GM12873 (cell line): ENCODE results near the gene CDKN2B-AS1.

Experiments
- TF ChIP-seq, protein P1 (sequence below): IDR thresholded peaks from 2 replicates; pipeline ENCODE4 v1.5.1; 2012; ENCODE audit warnings: low read depth, mild to moderate bottlenecking, moderate library complexity, low read length, control low read depth; ENCODE audit not compliant: insufficient read depth; ENCODE audit errors: missing control alignments

Gene CDKN2B-AS1

DNA sequence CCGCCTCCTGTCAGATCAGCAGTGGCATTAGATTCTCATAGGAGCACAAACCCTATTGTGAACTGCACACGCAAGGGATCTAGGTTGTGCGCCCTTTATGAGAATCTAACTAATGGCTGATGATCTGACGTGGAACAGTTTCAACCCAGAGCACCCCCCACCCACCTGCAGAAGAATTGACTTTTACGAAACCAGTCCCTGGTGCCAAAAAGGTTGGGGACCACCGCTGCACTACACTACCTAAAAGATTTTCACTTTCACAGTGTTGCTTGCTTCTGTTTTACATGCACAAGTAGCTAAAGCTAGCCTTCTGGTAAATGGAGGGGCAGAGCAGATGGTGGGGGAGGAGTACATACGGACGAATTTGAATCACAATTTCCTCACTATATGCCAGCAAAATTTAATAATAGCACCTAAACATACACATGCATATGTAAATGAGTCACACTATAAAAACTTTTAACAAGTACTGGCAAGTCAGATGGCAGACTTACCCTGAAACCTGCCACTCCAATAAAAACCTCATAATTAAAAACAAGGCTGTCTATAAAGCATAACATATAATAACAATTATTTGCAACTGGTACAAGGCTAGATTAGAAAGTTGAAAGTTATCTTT, 38.5 kb downstream of the CDKN2B-AS1 start:
- TF ChIP-seq, protein P1, sequence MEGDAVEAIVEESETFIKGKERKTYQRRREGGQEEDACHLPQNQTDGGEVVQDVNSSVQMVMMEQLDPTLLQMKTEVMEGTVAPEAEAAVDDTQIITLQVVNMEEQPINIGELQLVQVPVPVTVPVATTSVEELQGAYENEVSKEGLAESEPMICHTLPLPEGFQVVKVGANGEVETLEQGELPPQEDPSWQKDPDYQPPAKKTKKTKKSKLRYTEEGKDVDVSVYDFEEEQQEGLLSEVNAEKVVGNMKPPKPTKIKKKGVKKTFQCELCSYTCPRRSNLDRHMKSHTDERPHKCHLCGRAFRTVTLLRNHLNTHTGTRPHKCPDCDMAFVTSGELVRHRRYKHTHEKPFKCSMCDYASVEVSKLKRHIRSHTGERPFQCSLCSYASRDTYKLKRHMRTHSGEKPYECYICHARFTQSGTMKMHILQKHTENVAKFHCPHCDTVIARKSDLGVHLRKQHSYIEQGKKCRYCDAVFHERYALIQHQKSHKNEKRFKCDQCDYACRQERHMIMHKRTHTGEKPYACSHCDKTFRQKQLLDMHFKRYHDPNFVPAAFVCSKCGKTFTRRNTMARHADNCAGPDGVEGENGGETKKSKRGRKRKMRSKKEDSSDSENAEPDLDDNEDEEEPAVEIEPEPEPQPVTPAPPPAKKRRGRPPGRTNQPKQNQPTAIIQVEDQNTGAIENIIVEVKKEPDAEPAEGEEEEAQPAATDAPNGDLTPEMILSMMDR, result no peak

DNA sequence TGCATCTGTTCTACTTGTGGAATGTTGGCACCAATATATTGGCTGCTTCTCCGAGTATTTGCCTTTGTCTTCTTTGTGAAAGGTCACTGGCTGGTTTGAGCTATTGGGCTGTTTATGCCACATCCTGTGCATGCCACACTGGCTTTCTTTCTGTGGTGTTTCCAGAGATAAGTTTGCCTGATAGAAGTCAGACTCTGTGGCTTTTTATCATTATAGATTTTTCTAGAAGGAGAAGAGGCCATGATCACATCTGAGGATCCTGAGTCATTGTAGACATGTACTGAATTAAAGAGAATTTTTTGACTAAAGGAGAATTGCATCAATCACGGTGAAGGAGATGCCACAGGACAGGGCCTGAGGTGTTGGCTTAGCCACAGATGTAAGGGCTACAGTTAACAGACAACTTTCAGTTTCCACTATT, 41.0 kb downstream of the CDKN2B-AS1 start:
- TF ChIP-seq, protein P1, result no peak

DNA sequence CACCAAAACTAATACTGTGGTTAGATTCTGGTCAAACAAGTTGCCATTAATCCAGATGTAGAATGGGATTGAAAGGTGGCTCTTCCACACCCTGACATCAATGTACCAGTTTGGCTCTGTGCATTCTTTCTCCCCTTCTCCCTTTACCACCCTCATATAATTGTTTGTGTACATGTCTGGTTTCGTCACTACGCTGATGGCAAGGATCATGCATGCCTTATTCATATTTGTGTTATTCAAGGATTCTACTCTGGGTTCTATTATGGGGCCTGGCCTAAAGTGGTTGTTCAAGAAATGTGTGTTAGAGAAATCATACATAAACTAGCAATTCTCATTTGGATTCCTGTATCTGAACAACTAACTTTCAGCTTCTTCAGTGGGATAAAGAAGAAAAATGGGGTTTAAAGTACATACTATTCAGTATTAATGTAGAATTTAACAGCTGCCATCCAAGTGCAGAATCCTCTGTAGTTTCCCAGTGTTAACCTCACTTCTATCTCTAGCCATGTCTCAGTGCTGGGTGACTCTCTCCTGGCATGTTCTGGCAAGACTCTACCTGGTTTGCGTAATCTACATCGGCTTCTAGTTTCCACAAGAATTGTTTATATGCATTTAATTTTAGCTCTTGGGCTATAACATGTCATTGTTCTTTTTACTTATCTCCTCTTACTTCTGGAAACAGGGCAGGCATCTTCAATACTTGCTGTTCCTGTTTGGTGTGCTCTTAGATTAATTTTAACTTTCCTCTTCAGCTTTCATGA, 42.5 kb downstream of the CDKN2B-AS1 start:
- TF ChIP-seq, protein P1, result no peak

DNA sequence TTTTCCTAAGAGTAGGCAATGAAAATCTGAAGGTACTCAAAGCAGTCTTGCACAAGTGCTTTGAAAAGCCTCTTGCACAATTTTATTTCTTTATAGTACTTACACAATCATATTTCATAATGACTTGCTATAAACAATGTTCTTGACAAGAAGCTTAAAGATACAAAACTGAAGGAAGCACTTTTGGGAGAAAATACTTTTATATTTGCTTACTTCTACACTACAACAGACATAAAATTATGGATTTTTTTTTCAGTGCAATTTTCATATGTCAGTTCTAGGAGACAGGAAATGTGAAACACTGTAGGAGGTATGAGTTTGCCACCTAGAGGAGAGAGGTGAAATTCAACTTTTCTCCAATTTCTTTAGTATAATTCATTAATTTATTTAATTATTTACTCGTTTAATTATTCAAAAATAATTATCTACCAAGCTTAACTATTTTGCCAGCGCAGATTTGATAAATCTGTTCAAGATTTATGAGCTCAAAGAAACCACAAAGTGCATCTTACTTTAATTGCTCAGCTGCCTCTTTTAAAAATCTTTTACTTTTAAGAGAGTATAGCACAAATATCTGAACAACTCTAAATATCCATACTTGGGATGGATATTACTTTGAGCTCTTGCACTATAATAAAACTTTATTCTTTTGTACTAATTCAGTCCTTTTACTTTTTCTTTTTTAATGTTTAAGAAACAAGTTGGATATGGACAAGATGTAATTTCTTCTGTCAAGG, 43.5 kb downstream of the CDKN2B-AS1 start:
- TF ChIP-seq, protein P1, result peak; percentile 44

DNA sequence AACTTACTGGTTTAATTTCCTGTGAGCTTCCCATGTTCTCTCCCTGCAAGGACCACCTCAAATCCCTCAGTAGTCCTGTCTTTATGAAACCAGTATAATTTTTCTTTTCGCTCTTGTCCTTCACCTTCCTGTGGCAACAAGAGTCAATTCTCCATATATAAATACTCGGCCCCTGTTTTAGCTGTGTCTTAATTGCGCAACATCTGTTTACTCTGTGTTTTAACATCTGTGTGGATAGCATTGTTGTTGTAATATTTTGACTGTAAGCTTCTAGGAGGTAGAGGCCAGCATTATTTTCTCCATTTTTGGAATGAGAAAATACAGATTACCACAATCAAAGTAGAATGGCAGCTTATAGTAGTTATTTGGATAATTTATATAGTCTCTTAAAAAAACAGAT, 44.7 kb downstream of the CDKN2B-AS1 start:
- TF ChIP-seq, protein P1, result no peak

DNA sequence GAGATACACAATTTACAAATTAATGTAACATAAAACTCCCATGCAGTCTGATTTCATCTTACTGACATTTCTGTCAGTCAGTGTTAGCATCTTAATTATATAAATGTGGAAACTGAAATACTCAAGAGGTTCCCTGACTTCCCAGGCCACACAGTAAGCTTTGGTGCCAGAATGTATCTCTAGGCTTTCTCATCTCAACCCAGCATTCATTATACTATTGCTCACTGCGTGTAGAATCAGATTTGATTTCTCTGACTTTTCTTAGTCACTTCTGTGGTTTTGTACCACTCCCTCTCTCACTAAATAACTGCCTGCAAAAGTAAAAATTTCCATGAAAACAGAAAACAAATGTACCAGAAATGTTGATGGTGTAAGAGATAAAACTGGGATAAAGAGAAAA, 46.2 kb downstream of the CDKN2B-AS1 start:
- TF ChIP-seq, protein P1, result no peak

DNA sequence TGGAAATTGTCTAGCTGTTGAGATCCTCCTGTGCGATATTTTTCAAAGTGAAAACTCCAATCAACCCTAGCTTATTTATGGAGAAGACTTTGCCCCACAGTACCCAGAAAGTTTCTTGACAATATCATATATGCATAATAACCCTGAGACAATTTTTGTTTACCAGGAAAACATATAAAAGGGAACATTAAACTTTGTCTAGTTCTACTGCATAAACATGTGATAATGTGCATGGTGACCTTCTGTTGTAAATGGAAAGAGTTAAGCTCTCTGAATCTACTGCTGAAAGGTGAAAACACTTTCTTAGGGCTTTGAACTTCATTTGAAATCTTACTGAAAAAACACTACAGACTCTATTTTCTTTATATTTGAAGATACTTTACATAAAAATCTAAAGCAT, 46.8 kb downstream of the CDKN2B-AS1 start:
- TF ChIP-seq, protein P1, result no peak
